ENCODE measurements around the gene PRG3.

PRG3 gene

DNA sequence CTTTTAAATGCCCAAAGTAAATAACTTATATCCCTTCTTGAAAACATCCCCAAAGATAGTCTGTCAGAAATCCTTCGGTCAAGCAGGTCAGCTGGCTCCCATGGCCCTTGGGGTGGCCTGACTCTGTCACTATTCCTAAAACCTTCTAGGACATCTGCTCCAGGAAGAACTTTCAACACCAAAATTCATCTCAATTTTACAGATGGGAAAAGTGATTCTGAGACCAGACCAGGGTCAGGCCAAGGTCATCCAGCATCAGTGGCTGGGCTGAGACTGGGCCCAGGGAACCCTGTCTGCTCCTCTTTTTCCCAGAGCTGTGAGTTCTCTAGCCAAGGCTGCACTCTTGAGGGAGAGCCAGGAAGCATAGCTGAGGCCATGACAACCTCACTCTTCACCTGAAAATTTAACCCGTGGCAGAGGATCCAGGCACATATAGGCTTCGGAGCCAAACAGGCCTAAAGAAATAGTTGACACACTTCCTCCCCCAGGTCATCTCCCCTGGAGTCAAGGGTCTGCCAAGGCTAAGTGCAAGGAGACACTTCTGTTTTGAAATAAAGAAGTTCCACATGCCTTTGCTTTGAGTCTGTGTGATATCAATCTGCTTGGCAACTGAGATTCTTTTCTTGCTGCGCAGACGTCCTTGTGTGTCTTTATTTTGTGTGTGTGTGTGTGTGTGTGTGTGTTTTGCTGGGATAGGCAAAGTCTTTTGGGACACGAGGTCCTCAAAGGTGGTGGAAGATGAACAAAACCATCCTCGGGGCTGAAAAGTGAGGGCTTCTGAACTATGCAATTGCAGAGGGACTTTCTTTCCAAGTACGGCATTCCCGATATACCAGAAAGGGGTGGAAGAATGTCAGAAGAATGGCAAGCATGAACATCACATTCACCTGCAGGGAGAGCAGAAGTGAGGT lies 26.3 kb upstream of the PRG3 start:
- H3K79me2 ChIP-seq (ENCODE audit: insufficient read depth, low read length) = peaks cover 12% of the 10 kb centered on the region; the same call in 1 of the 2 replicates
- H3K4me2 ChIP-seq (ENCODE audit: low read depth, low read length, poor library complexity, severe bottlenecking) = peak overlapping the region; percentile 20
- peaks cover 72% of the 10 kb centered on the region; the same call in 1 of the 2 replicates for H3K36me3 ChIP-seq (ENCODE audit: insufficient read depth, low read length)
- H3K9ac ChIP-seq (ENCODE audit: low read depth, low read length, poor library complexity, severe bottlenecking) = no peak overlapping the region
- H3K27me3 ChIP-seq (ENCODE audit: insufficient read depth, low read length, poor library complexity, severe bottlenecking) = peaks cover 4% of the 10 kb centered on the region
- H3K4me3 ChIP-seq (ENCODE audit: low read length, poor library complexity, severe bottlenecking) = no peak overlapping the region
- peaks cover 54% of the 10 kb centered on the region for H4K20me1 ChIP-seq (ENCODE audit: insufficient read depth, low read length, poor library complexity, severe bottlenecking)
- TF ChIP-seq EZH2phosphoT487 (IDR thresholded peaks at IDR 0.05; ENCODE audit: borderline replicate concordance) = no peak
- TF ChIP-seq, protein P1, sequence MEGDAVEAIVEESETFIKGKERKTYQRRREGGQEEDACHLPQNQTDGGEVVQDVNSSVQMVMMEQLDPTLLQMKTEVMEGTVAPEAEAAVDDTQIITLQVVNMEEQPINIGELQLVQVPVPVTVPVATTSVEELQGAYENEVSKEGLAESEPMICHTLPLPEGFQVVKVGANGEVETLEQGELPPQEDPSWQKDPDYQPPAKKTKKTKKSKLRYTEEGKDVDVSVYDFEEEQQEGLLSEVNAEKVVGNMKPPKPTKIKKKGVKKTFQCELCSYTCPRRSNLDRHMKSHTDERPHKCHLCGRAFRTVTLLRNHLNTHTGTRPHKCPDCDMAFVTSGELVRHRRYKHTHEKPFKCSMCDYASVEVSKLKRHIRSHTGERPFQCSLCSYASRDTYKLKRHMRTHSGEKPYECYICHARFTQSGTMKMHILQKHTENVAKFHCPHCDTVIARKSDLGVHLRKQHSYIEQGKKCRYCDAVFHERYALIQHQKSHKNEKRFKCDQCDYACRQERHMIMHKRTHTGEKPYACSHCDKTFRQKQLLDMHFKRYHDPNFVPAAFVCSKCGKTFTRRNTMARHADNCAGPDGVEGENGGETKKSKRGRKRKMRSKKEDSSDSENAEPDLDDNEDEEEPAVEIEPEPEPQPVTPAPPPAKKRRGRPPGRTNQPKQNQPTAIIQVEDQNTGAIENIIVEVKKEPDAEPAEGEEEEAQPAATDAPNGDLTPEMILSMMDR (conservative IDR thresholded peaks at IDR 0.05; ENCODE audit: low read length) = no peak
- H3F3A ChIP-seq (ENCODE audit: low read depth) = no peaks in the 10 kb centered on the region
- H3K9me3 ChIP-seq (ENCODE audit: insufficient read depth, low read depth, low read length) = no peaks in the 10 kb centered on the region
- no peaks in the 10 kb centered on the region for H3K9me2 ChIP-seq (replicated peaks; ENCODE audit: low read depth, low read length)
- H2AFZ ChIP-seq (ENCODE audit: low read length) = no peak overlapping the region
- peaks cover 19% of the 10 kb centered on the region for H3K4me1 ChIP-seq (ENCODE audit: insufficient read depth, low read length, poor library complexity, severe bottlenecking)

DNA sequence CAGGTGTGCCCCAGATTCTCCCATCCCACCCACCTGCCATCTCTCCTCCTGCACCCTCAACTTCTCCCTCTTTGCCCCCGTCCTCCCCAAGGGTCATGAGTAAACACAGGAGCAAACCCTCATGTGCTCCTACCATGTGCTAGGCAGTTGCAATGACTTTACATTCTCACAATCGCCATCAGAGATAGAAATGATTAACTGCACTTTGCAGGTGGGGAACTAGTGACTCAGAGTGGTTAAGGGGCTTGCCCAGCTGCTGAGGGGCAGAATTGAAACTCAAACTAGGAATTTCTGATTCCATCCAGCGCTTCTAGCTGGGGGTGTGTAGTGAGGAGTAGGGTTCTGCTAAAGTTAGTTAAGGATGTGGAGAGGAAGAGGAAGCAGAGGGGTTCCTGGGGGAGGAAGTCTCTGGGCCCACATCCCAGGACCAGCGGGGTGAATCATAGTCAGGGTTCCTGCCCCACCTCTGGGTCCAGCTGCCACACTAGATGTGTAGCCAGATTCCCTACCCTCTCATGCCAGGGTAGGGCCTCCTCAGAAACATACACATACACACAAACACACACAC lies 25.5 kb upstream of the PRG3 start:
- H3K79me2 ChIP-seq (ENCODE audit: insufficient read depth, low read length) = peaks cover 12% of the 10 kb centered on the region; the same call in 1 of the 2 replicates
- no peaks in the 10 kb centered on the region for H3K9me3 ChIP-seq (ENCODE audit: insufficient read depth, low read depth, low read length)
- H3K27me3 ChIP-seq (ENCODE audit: insufficient read depth, low read length, poor library complexity, severe bottlenecking) = peaks cover 4% of the 10 kb centered on the region
- H2AFZ ChIP-seq (ENCODE audit: low read length) = no peak overlapping the region
- H3K36me3 ChIP-seq (ENCODE audit: insufficient read depth, low read length) = peaks cover 66% of the 10 kb centered on the region; the same call in 1 of the 2 replicates
- TF ChIP-seq, protein P1 (conservative IDR thresholded peaks at IDR 0.05; ENCODE audit: low read length) = no peak
- TF ChIP-seq EZH2phosphoT487 (IDR thresholded peaks at IDR 0.05; ENCODE audit: borderline replicate concordance) = no peak
- H3K9ac ChIP-seq (ENCODE audit: low read depth, low read length, poor library complexity, severe bottlenecking) = no peak overlapping the region
- H3K9me2 ChIP-seq (replicated peaks; ENCODE audit: low read depth, low read length) = no peaks in the 10 kb centered on the region
- peaks cover 47% of the 10 kb centered on the region for H4K20me1 ChIP-seq (ENCODE audit: insufficient read depth, low read length, poor library complexity, severe bottlenecking)
- H3K4me2 ChIP-seq (ENCODE audit: low read depth, low read length, poor library complexity, severe bottlenecking) = peak overlapping the region; percentile 20
- H3F3A ChIP-seq (ENCODE audit: low read depth) = no peaks in the 10 kb centered on the region
- H3K4me1 ChIP-seq (ENCODE audit: insufficient read depth, low read length, poor library complexity, severe bottlenecking) = peaks cover 19% of the 10 kb centered on the region
- no peak overlapping the region for H3K4me3 ChIP-seq (ENCODE audit: low read length, poor library complexity, severe bottlenecking)

DNA sequence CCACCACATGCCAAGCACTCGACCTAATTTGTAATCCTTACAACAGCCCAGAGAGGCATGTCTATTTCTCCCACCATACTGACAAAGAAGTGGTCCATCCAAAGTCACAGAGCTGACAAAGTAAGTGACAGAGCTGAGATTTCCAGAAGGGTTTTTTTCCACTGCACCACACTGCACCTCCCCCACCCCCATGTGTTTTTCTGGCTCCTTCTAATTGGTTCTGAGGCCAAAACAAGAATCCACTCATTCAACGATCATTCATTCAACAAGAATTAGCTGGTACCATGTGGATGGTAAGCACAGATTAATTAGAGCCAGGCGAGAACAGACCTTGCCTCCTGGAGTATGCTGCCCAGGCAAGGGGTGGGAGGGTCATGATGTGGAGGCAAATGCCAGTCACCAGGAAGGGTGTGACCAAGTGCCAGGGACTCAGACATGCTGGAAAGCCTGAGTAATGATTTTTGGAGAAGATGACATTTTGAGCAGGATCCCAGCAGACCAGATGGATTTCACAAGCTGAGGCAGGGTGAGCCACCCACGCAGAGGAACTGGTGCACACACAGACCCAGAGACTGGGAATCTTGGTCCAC lies 24.4 kb upstream of the PRG3 start:
- no peak overlapping the region for H3K9ac ChIP-seq (ENCODE audit: low read depth, low read length, poor library complexity, severe bottlenecking)
- no peak overlapping the region for H3K4me3 ChIP-seq (ENCODE audit: low read length, poor library complexity, severe bottlenecking)
- no peak overlapping the region for H3K4me2 ChIP-seq (ENCODE audit: low read depth, low read length, poor library complexity, severe bottlenecking)
- peaks cover 7% of the 10 kb centered on the region; the same call in 1 of the 2 replicates for H3K79me2 ChIP-seq (ENCODE audit: insufficient read depth, low read length)
- H2AFZ ChIP-seq (ENCODE audit: low read length) = no peak overlapping the region
- no peaks in the 10 kb centered on the region for H3F3A ChIP-seq (ENCODE audit: low read depth)
- H3K36me3 ChIP-seq (ENCODE audit: insufficient read depth, low read length) = peaks cover 56% of the 10 kb centered on the region; the same call in 1 of the 2 replicates
- H3K4me1 ChIP-seq (ENCODE audit: insufficient read depth, low read length, poor library complexity, severe bottlenecking) = peaks cover 19% of the 10 kb centered on the region
- no peaks in the 10 kb centered on the region for H3K9me2 ChIP-seq (replicated peaks; ENCODE audit: low read depth, low read length)
- no peaks in the 10 kb centered on the region for H3K9me3 ChIP-seq (ENCODE audit: insufficient read depth, low read depth, low read length)
- TF ChIP-seq EZH2phosphoT487 (IDR thresholded peaks at IDR 0.05; ENCODE audit: borderline replicate concordance) = no peak
- TF ChIP-seq, protein P1 (conservative IDR thresholded peaks at IDR 0.05; ENCODE audit: low read length) = no peak
- no peaks in the 10 kb centered on the region for H3K27me3 ChIP-seq (ENCODE audit: insufficient read depth, low read length, poor library complexity, severe bottlenecking)
- H4K20me1 ChIP-seq (ENCODE audit: insufficient read depth, low read length, poor library complexity, severe bottlenecking) = peaks cover 38% of the 10 kb centered on the region
